Raji (cell line): ENCODE results near the gene AGAP3.

Source experiments
- POLR2A ChIP-seq: IDR thresholded peaks from 2 replicates; pipeline ENCODE4 v1.6.1; 2011; ENCODE audit warnings: low read depth, low read length, control low read depth; ENCODE audit not compliant: insufficient read depth

Gene AGAP3

DNA sequence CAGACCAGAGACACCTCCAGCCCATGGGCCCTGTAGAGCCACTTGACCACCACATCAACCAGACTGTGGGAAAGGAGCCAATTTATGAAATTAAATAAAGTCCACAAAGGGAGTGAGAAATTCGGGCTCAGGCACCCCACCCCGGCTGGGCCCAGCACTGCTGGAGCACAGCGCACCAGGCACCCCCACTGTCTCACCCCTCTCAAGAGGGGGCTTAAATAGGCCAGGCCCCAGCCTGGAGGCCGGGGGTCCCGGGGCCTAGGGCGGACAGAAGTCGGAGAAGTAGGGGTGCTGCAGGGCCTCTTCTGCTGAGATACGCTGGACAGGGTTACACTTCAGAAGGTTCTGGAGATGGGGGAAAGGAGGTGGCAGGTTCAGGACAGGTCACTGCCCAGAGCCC is 32.5 kb upstream of the AGAP3 start:
- TF ChIP-seq POLR2A = no peak

DNA sequence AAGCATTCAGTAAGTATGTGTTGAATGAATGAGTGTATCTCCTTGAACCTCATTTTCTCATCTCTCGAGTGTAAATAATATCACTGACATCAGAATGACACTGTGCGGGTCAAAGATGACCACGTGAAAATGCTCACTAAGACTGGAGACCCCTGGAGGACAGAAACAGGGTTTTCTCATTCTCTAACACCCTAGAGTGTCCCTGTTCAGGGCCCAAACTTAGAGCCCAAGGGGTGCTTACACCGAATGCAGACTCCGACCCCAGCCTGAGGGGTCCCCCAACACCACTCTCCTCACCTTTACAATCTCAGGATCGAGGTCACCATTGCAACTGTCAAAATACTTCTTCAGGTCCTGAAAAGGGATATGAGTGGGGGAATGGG is 30.0 kb upstream of the AGAP3 start:
- TF ChIP-seq POLR2A = no peak

DNA sequence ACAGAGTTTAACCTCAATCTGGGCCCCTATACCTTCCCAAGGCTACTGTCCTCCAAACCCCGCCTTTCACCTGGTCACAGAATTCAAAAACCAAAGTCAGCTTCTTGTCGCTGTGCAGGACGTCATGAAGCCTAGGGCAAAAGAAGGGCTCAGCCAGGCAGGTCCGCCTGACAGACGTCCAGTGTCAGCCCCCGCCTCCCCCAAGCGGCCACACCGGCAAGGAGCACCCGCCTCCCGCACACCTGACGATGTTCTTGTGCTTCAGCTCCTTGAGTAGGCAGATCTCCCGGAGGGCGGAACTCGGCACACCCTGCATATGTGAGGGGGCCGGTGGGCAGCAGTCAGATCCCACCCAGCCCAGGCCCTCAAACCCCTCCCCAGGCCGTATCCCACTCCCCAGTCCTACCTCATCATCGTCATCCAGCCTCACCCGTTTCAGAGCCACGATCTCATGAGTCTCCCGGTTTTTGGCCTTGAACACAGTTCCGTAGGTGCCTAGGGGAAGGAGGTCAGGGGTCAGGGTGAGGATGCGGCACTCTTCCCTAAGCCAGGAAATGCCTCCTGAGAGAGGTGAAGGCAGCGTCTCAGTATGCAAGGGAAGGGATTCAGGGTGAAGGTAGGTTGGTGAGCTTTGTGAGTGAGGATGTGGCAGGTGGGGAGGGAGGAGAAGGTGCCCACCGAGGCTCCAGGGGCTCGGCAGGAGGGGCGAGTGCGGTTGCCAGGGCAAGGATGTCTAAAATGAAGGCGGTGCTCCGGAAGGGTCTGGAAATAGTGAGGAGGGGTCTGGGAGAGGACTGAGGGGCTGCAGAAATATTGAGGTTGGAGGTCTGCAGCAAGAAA is 29.4 kb upstream of the AGAP3 start:
- TF ChIP-seq POLR2A = no peak

DNA sequence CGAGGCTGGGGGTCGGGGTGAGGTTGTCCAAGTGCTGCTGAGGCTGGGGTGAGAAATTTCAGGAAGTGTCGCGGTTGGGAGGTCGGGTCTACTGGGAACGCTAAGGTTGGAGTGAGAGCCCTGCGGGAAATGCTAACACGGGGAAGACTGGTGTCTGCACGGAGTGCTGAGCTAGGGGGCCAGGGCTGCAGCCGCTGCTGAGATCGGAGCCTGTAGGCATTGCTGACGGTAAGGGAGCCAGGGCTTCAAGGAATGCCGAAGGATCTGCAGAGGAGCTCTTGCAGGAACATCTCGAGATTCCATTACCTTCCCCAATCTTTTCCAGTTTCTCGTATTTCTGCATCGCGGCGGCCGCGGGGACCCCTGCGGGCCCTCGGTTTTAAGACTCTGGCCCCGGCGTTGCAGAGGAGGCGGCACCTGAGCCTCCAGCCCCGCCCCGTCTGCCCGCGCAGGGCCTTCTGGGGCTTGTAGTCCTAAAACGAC is 28.7 kb upstream of the AGAP3 start, which contains the start of gene CDK5:
Gene CDK5, minus strand, starts transcription at position 392 of the 483 bp plus-strand sequence. Its CDS starts 49 bp downstream, at position 343.
- TF ChIP-seq POLR2A = no peak

DNA sequence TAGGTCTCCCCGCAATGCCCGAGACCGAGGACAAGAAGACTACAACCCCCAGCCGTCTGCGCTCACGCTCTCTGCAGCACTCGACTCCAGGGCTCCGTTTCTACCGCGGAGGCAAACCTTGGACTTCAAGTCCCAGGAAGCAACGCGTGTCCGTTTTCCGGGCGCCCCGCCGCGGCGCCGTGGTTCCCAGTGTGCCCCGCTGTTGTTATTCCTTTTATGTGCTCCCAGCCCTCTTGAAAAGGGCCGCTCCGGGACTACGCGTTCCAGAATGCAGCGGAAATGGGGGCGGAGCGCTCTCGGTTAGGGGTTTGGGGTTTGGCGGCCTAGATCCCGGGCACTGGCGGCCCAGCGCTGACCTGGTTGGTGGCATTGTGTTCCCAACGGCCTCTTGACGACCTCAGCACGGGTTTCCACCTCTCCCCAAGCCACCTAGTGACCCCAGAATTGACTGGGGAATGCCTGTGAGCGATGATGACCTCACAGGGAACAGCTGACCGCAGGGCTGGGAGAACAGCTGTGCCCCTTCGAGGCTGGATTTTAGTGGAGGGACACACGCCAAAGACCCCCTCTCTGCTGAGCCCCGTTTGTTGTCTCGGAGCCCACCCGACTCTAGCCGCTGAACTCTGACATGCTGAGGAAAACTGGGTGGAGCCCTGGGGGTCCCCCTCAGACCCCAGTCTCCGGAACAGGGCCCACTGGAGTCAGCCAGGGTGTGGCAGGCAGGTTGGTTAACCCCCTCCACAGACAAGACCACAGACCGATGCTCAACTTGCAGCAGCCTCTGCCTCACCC is 28.1 kb upstream of the AGAP3 start:
- peak; percentile 82 for TF ChIP-seq POLR2A

DNA sequence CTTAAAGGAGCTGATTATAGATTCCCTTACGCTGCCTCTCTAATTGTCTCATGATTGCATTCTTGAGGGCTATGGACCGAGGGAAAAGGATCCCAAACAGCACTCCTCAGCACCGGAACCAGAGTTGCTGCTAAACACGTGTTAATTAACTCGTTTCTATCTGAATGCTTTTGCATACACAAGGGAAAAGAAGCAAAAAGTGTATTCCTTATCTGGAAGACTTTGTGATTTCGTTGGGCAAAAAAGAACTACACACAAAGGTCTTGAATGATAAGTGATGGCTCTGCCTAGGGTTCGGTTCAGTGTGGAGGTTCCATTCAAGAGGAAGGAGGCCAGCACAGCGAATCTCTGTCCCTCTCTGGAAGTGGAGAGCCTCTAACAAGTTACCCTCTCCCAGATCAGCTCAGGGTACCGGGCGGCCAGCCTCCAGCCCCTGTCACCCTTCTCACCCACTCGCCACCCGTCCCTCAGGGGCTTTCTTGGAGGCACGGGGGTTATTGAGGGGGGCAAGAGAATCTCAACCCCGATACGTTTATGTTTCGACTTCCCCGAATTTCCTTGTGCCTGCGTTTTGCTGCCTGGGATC is 27.4 kb upstream of the AGAP3 start:
- no peak for TF ChIP-seq POLR2A

DNA sequence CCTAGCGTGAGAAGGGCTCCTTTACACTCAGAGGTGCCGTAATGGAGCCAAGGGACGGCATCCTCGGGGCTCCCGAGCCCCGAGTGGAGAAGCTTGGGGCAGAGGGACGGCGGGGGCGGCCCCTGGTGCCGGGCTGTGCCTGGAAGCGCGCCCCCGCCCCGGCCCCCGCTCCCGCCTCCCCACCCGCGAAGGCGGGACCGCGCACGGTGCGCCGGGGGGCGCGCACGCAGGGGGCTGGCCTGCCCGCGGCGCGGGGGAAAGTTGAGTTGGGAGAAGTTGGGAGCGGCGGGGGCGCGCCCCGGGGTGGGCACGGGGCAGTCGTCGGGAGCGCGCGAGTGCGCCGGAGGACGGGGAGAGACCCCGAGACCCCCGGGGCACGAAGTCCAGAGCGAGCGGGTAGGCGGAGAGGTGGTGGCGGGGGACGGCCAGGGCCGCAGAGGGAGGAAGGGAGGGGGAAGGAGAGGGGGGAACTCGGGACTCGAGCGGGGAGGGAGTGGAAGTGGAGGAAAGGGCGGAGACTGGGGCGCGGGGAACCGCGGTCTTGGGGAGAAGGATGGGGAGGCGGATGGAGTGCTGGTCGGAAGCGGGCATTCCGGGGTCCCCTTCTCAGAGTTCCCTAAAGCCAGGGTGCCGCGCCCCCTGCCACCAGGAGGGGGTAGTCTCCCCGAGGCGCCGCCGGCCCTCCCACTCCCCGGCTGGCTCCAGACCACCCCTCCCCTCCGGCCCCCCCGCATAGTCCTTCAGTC is 26.7 kb upstream of the AGAP3 start, which contains the start of gene SLC4A2:
Gene SLC4A2, plus strand, starts transcription at position 223 of the 746 bp plus-strand sequence. CDS start 2,399 bp downstream, outside the sequence.
- TF ChIP-seq POLR2A = peak; percentile 54

DNA sequence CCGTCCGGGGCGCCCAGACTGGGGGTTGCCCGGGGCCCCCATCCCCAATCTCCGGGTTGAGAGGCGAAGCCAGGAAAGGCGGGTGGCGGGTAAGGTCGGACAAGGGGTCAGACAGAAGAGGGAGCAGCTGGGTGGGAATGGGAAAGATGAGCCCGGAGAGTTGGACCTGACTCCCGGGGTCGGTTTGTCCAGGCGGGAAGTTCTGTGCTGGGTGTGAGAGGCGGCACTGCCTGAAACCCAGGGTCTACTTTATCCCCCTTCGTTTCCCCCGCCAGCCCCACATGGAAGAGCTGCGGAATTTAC is 26.2 kb upstream of the AGAP3 start:
- no peak for TF ChIP-seq POLR2A

DNA sequence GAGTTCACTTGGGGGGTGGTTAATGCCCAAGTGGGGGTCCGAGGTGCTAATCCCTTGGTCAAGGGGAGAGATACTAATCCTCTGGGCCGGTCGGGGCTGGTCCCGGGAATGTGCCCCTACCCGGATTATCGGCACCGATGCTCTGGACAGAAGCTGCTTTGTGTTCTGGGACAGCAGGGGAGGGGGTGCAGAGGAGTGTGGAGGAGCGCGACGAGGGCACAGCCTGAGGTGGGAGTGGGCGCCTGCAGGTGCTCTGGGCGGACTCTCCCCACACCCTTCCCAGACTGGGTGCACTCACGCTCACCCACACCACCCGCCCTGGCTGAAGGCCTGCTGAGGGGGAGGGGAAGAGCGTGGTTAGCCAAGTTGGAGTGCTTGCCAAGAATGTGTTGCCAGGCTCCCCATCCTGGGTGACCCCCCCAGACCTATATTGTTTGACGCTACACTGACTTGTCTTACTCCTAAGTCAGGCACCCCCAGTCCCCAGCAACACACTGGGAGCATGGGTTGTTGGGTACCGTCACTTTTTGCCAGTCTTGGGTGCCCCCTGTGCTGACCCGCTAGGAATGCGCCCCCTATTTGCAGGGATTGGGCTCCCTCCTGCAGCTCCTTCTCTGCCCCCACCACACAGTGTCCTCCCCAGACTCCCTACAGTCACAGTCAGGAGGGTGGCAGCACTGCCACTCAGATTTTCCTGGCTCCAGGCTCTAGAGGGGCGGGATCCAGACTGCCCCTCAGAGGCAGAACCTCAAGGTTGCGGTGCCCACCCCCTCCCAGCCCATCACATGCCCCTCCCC is 25.7 kb upstream of the AGAP3 start:
- TF ChIP-seq POLR2A = no peak

DNA sequence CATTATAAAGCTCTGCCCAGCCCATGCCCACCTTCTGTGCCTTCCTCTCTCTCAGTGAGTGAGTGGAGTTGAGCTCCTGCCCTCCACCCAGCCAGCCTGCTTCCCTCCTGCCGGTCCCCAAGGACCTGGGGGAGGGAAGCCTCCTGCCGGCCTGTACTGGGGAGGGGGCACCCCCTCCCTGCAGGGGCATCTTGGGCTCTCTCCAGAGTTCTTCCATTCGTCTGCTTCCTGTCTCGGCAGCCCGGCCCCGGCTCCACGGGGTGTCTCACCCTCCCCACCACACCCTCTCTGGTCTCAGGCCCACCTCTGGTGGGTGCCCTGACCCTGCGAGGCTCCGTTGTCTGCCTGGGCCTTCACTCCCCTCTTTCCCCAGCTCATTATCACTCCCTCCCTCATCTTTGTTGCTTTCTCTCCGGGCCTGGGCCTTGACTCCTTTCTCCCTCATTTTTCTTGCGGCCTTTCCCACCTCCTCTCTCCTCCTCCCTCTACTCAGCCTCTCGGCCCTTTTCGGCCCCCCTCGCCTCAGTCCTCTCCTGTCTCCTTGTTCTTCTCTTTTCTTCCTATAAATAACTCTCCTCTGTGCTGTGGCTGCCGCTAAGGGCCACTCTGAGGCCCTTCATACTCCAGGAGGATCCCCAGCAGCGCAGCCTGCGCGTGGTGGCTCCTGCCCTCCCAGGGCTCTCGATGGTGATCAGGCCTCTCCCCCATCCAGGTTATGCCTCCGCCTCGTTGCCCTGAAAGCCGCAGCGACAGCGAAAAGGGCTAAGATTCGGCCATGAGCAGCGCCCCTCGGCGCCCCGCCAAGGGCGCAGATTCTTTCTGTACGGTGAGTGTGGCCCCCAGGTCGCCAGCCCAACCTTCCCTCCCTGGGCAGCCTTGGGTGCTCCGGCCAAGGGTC is 24.8 kb upstream of the AGAP3 start:
- TF ChIP-seq POLR2A = no peak

DNA sequence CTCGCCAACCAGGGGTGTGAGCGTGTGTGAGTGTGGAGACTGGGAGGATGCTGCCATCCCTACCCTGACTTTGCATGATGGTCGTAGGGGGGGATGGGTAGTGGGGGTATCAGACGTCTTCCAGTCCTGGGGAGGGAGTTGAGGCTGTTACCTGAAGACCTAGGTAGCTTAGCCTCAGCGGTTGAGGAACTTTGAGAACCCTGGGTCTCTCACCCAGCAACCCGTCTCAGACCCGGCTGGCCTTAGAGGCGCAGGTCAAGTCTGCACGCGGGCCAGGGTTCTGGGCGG is 24.2 kb upstream of the AGAP3 start:
- no peak for TF ChIP-seq POLR2A

DNA sequence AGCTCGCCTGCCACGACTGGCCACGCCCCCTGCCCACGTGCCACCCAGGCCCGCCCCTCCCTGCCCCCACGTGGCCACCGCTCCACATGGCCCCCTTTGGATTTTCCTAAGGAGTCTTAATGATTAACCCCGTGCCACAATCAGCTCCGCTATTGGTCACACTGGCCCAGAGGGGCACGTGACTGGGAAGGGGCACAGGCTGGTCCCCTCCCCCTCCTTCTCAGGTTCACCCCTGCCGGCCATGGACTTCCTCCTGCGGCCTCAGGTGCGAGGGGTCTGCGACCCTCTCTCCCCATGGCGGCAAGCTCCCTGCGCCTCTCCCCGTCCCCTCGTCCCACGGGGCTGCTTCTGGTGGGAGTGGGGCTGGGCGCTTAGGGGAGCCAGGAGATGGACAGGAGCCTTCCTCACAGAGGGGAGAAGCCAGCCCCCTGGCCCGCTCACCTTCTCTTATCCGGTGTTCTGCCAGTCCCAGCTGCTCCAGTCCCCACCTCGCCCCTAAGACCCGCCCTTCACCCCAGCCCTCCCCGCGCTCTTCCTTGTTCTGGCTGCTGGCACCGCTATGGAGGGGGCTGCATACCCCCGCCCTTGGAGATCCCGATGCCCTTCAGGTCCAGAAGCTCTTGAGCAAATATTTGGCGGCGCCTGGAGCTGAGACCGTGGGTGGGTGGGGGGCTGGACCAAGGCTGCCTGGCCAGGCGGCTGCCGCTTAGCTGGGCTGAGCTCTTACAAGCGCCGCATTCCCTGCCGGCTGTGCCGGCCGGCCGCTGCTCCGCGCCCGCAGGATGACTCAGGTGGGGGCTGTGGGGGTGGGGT is 23.7 kb upstream of the AGAP3 start:
- no peak for TF ChIP-seq POLR2A

DNA sequence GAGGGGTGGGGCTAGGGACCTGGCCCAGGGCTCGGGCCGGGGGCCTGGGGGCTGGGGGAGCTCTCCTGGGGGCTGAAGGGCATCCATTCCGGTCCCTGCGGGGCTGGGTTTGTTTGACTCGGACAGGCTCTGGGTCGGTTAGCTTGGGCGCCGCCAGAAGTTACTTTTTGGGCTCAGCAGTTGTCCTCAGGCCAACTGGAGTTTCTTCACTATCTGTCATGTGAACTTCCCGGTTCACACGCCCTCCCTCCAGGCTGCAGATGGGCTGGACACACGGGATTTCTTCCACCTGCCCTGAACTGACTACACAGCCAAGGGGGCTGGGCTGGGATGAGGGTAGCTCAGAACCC is 23.1 kb upstream of the AGAP3 start:
- TF ChIP-seq POLR2A = no peak
